B cell (primary cell): ENCODE measurements around the gene TRIM47. TPM values are rescaled to one million over a fixed set of nuclear protein-coding genes. Genes with fewer than 3 reads are reported as not detected.

ENCODE experiments used
- ATAC-seq: fragments of 200-7000 bp; cut with Tn5 transposase; one replicate; pipeline ENCODE4 v1.10.0; 2021; ENCODE audit warnings: low read depth, mild to moderate bottlenecking, moderate number of reproducible peaks, moderate library complexity
- CTCF ChIA-PET: fragments of 350-600 bp; sonication (Branson Sonifier 250); formaldehyde crosslinking; loops from one replicate; lab custom pipeline; 2021; ENCODE audit warnings: antibody characterized with exemption, inconsistent platforms; lab: Charles Lee
- POLR2A ChIA-PET: fragments of 350-600 bp; sonication (Branson Sonifier 250); formaldehyde crosslinking; loops from one replicate; lab custom pipeline; 2021; ENCODE audit warnings: antibody characterized with exemption; lab: Charles Lee
- DNase-seq: peaks from one replicate; pipeline ENCODE4 v3.0.0; 2013
- H2AFZ ChIP-seq: 2 replicates; pipeline ENCODE4 v1.6.1; 2012; ENCODE audit warnings: mild to moderate bottlenecking, low read depth, low read length; ENCODE audit not compliant: insufficient read depth, poor library complexity, severe bottlenecking
- H3K27ac ChIP-seq, 2 donors: 1 replicate in 1 of 2; 2 replicates in 1 of 2; pipeline ENCODE4 v1.5.1; 2012 to 2013; ENCODE audit warnings: low read length in 2 of 2, mild to moderate bottlenecking in 2 of 2, moderate library complexity in 1 of 2
- H3K27me3 ChIP-seq, 4 experiments: fragments of 200-600 bp in 1 of 4; sonication (generic) in 1 of 4; replicated peaks in 1 of 4; 1 replicate in 2 of 4; 2 replicates in 2 of 4; pipeline versions ENCODE4 v1.6.1 to v1.7.0; 2013 to 2016; ENCODE audit warnings: low read length in 3 of 4, mild to moderate bottlenecking in 2 of 4, mixed read lengths in 1 of 4, moderate library complexity in 1 of 4; ENCODE audit not compliant: insufficient read depth in 4 of 4, control insufficient read depth in 3 of 4; ENCODE audit errors: control extremely low read depth in 1 of 4
- H3K36me3 ChIP-seq, 2 experiments: replicated peaks in 1 of 2; 1 replicate in 1 of 2; 2 replicates in 1 of 2; pipeline versions ENCODE4 v1.6.1 to v1.7.1; 2013; ENCODE audit warnings: low read length in 1 of 2; ENCODE audit not compliant: insufficient read depth in 2 of 2, control insufficient read depth in 1 of 2; ENCODE audit errors: control extremely low read depth in 1 of 2, extremely low read depth in 1 of 2
- H3K4me1 ChIP-seq, 2 donors: fragments of 200-600 bp in 1 of 2; sonication (generic) in 1 of 2; 1 replicate in 1 of 2; 2 replicates in 1 of 2; pipeline versions ENCODE4 v1.5.1 to v1.6.1; 2013 to 2017; ENCODE audit warnings: low read length in 2 of 2; ENCODE audit not compliant: control insufficient read depth in 2 of 2, insufficient read depth in 2 of 2
- H3K4me2 ChIP-seq: replicated peaks from 2 replicates; pipeline ENCODE3; 2012; ENCODE audit warnings: mild to moderate bottlenecking, low read depth, low read length; ENCODE audit not compliant: poor library complexity, severe bottlenecking
- H3K4me3 ChIP-seq, 5 experiments: fragments of 200-600 bp in 1 of 5; sonication (generic) in 1 of 5; 1 replicate in 3 of 5; 2 replicates in 2 of 5; pipeline versions ENCODE4 v1.5.1 to v1.7.0; 2011 to 2016; ENCODE audit warnings: low read length in 4 of 5, mild to moderate bottlenecking in 4 of 5, low read depth in 2 of 5, control low read depth in 1 of 5, moderate library complexity in 1 of 5; ENCODE audit not compliant: insufficient read depth in 1 of 5; ENCODE audit errors: control extremely low read depth in 1 of 5, extremely low read depth in 1 of 5
- H3K79me2 ChIP-seq: fragments of 200-600 bp; sonication (generic); one replicate; pipeline ENCODE4 v1.6.0; 2016; ENCODE audit warnings: low read length; ENCODE audit not compliant: control insufficient read depth, insufficient read depth
- H3K9ac ChIP-seq: fragments of 200-600 bp; sonication (generic); 2 replicates; pipeline ENCODE4 v1.6.1; 2017; ENCODE audit warnings: mild to moderate bottlenecking, low read length, moderate library complexity
- H3K9me3 ChIP-seq, 3 donors: one replicate each; pipeline versions ENCODE4 v1.6.1 to v1.7.1; 2013; ENCODE audit warnings: low read length in 2 of 3; ENCODE audit not compliant: control insufficient read depth in 2 of 3, insufficient read depth in 1 of 3; ENCODE audit errors: control extremely low read depth in 1 of 3
- H4K20me1 ChIP-seq: 2 replicates; pipeline ENCODE4 v1.6.0; 2012; ENCODE audit warnings: mild to moderate bottlenecking, low read length; ENCODE audit not compliant: insufficient read depth, control insufficient read depth, poor library complexity, severe bottlenecking
- H3K27ac Mint-ChIP-seq: one replicate; pipeline ENCODE4 v1.8.0; 2021; ENCODE audit warnings: mixed read lengths
- H3K27me3 Mint-ChIP-seq: one replicate; pipeline ENCODE4 v1.8.0; 2021; ENCODE audit warnings: mixed read lengths
- H3K4me1 Mint-ChIP-seq: one replicate; pipeline ENCODE4 v1.8.0; 2021; ENCODE audit warnings: mixed read lengths
- H3K4me3 Mint-ChIP-seq: one replicate; pipeline ENCODE4 v1.8.0; 2021; ENCODE audit warnings: mixed read lengths
- H3K9me3 Mint-ChIP-seq: one replicate; pipeline ENCODE4 v1.8.0; 2022; ENCODE audit warnings: mixed read lengths; ENCODE audit not compliant: insufficient read depth
- EZH2 ChIP-seq: IDR thresholded peaks from 2 replicates; pipeline ENCODE4 v1.6.1; 2012; ENCODE audit warnings: borderline replicate concordance, low read depth, mild to moderate bottlenecking, moderate library complexity, low read length; ENCODE audit not compliant: insufficient read depth, poor library complexity, severe bottlenecking
- WGBS: methylation state at CpG from one replicate; pipeline ENCODE4 v1.1.5; 2013; ENCODE audit warnings: missing lambda C conversion rate; ENCODE audit not compliant: insufficient coverage; 5-methylcytosine and 5-hydroxymethylcytosine counted together
- intact Hi-C: fragments of 100-400 bp; cut with micrococcal nuclease; formaldehyde crosslinking; loops from one replicate; pipeline ENCODE4 v1.10.0; 2022
- polyA plus RNA-seq: library from polyadenylated mRNA; depleted of rRNA; stranded (reverse); fragments of >200 nt; gene quantifications from 2 replicates; pipeline ENCODE4 v1.2.3, GENCODE V29; 2012
- total RNA-seq, 2 donors: library from RNA; stranded (reverse); fragments of 120-200 nt in 1 of 2; gene quantifications; 1 replicate in 1 of 2; 2 replicates in 1 of 2; pipeline versions ENCODE4 v1.2.3 to v1.2.4, GENCODE V29; 2013 to 2022
- TF ChIP-seq, protein P1 (sequence below): fragments of 200-600 bp; IDR thresholded peaks from one replicate; pipeline ENCODE4 v1.8.0; 2022; ENCODE audit warnings: antibody characterized with exemption, mild to moderate bottlenecking

Gene TRIM47
- total and polyA plus RNA-seq, 2 donors (not counting 1 experiment from before 2014, with no cell fraction given) = 6.4 to 8.3 TPM

DNA sequence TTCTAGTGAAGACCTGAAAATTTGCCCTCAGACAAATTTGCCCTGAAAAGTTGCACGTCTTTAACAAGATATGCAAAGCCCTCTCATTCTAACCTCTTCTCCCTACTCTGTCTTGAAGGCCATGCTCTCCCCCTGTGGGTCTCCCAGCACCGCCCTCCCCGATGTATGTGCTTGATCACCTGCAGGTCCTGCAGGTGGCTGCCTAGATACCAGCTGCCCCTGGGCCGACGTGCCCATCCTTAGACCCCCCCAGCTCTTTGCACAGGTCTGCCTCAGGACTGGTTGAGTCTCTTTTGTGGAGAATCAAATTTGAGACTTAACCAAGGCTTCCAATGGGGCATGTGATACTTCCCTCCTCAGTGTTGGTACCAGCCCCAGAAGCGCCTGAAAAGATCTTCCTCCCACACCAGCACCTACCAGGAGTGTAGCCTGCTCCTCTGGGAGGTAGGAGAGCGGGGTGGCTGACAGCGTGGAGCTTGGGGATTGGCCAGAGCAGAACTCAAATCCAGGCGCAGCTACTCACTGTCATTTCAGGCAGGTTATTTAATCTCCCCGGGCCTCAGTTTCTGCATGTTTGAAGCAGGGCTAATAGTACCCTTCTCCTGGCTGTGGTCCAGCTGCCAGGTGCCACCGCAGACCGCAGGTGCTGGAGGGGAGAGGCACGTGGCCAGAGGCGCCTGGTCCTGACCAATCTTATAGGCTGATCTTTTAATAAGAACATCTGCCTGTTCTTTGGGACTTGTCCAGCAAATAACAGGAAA lies 30.9 kb upstream of the TRIM47 start:
- DNase-seq = no peak
- ChIA-PET CTCF (interaction anchor here (0.6 to 1.7 kb wide), 3 partner anchors 96 to 358 kb away, joined by 3 to 11 read pairs (median 3); no protein-coding TSS in a partner anchor), POLR2A (no interaction called here)
- Histone ChIP-seq H3K27me3 (no peaks in the 10 kb centered on the region), H4K20me1 (no peaks in the 10 kb centered on the region), H3K4me1 (peaks cover 0 to 9% of the 10 kb centered on the region in 2 donors), H3K4me2 (no peak overlapping the region), H3K9ac (no peak overlapping the region), H3K27ac (no peak overlapping the region), H3K9me3 (no peaks in the 10 kb centered on the region), H2AFZ (no peak overlapping the region), H3K4me3 (no peak overlapping the region), H3K79me2 (no peaks in the 10 kb centered on the region), H3K36me3 (peaks cover 0 to 1% of the 10 kb centered on the region in 2 experiments)
- intact Hi-C loops = loop anchor here (10.0 kb wide), 1 partner anchor 356 kb away; the partner anchor contains the start of gene UBALD2
- Mint-ChIP-seq H3K27me3 (no peaks in the 10 kb centered on the region), H3K4me1 (peaks cover 5% of the 10 kb centered on the region), H3K9me3 (no peaks in the 10 kb centered on the region), H3K27ac (no peak overlapping the region), H3K4me3 (no peak overlapping the region)
- 89% methylated on average over 7 of the region's 14 CpGs for WGBS
- ATAC-seq = no peak
- TF ChIP-seq, protein P1, sequence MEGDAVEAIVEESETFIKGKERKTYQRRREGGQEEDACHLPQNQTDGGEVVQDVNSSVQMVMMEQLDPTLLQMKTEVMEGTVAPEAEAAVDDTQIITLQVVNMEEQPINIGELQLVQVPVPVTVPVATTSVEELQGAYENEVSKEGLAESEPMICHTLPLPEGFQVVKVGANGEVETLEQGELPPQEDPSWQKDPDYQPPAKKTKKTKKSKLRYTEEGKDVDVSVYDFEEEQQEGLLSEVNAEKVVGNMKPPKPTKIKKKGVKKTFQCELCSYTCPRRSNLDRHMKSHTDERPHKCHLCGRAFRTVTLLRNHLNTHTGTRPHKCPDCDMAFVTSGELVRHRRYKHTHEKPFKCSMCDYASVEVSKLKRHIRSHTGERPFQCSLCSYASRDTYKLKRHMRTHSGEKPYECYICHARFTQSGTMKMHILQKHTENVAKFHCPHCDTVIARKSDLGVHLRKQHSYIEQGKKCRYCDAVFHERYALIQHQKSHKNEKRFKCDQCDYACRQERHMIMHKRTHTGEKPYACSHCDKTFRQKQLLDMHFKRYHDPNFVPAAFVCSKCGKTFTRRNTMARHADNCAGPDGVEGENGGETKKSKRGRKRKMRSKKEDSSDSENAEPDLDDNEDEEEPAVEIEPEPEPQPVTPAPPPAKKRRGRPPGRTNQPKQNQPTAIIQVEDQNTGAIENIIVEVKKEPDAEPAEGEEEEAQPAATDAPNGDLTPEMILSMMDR = no peak
- no peak for TF ChIP-seq EZH2

DNA sequence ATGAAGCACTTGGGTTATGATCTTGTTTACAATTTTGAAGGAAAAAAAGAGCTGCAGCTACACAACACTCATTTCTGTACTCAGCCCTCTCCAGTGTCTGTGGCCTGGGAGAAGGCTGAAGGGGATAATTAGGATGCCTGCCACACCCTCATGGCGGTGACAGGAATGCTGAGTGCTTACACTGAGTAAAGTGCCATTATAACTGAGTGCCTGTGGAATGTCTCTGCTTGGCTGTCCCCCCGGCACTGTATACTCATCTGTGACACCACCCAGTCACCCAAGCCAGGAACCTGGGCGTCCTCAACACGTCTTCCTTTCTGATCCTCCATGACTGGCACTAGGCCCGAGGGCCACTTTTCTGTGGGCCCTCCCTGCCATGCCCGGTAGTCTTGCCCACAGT lies 29.8 kb upstream of the TRIM47 start:
- POLR2A ChIA-PET = no interaction called here
- H2AFZ ChIP-seq = no peak overlapping the region
- H3K4me1 ChIP-seq = peaks cover 3 to 17% of the 10 kb centered on the region in 2 donors
- no peak overlapping the region for H3K27ac Mint-ChIP-seq
- ATAC-seq (no peak), DNase-seq (no peak)
- H3K27me3 Mint-ChIP-seq = no peaks in the 10 kb centered on the region
- CTCF ChIA-PET = no interaction called here
- WGBS = 100% methylated on average over 6 of the region's 6 CpGs
- H3K4me2 ChIP-seq = no peak overlapping the region
- no peaks in the 10 kb centered on the region for H3K9me3 ChIP-seq
- TF ChIP-seq, protein P1 = no peak
- no peak for TF ChIP-seq EZH2
- no peaks in the 10 kb centered on the region for H3K36me3 ChIP-seq
- H4K20me1 ChIP-seq = no peaks in the 10 kb centered on the region
- no peak overlapping the region for H3K9ac ChIP-seq
- no peak overlapping the region for H3K4me3 Mint-ChIP-seq
- no peaks in the 10 kb centered on the region for H3K27me3 ChIP-seq
- H3K4me1 Mint-ChIP-seq = peaks cover 8% of the 10 kb centered on the region
- H3K79me2 ChIP-seq = peaks cover 4% of the 10 kb centered on the region
- H3K27ac ChIP-seq = no peak overlapping the region
- H3K4me3 ChIP-seq = no peak overlapping the region
- no peaks in the 10 kb centered on the region for H3K9me3 Mint-ChIP-seq
- intact Hi-C loops = loop anchor here (10.0 kb wide), 1 partner anchor 357 kb away; the partner anchor contains the start of gene UBALD2
